GM21515 (cell line): ENCODE data around the gene SELP.

Source experiments
- ATAC-seq: cut with Tn5 transposase; IDR thresholded peaks from one replicate; pipeline ENCODE4 v1.9.1; 2021; ENCODE audit not compliant: unreplicated experiment

Gene SELP

GRCh38 chr1:169577981-169578738 lies 51.8 kb downstream of the SELP start:
- ATAC-seq: no peak

- no peak for ATAC-seq
Measured at GRCh38 chr1:169576935-169577331, 53.0 kb downstream of the SELP start.

GRCh38 chr1:169576241-169576934 lies 53.5 kb downstream of the SELP start:
- no peak for ATAC-seq

GRCh38 chr1:169574336-169574735 lies 55.6 kb downstream of the SELP start:
- no peak for ATAC-seq

GRCh38 chr1:169572187-169572586 lies 57.7 kb downstream of the SELP start:
- no peak for ATAC-seq

GRCh38 chr1:169571450-169571849 lies 58.5 kb downstream of the SELP start:
- ATAC-seq: no peak

GRCh38 chr1:169570172-169570574 lies 59.8 kb downstream of the SELP start:
- ATAC-seq: no peak

GRCh38 chr1:169568497-169568896 lies 61.4 kb downstream of the SELP start:
- no peak for ATAC-seq

- no peak for ATAC-seq
Measured at GRCh38 chr1:169565335-169566271, 64.3 kb downstream of the SELP start.

GRCh38 chr1:169563650-169564049 lies 66.3 kb downstream of the SELP start:
- ATAC-seq: no peak

- ATAC-seq: no peak
Measured at GRCh38 chr1:169563019-169563615, 66.8 kb downstream of the SELP start.

- no peak for ATAC-seq
Measured at GRCh38 chr1:169561692-169562091, 68.2 kb downstream of the SELP start.

- ATAC-seq: no peak
Measured at GRCh38 chr1:169557131-169557530, 72.8 kb downstream of the SELP start.

GRCh38 chr1:169550294-169550693 lies 79.6 kb downstream of the SELP start:
- ATAC-seq: no peak

- ATAC-seq: no peak
Measured at GRCh38 chr1:169548282-169548681, 81.6 kb downstream of the SELP start.

GRCh38 chr1:169546087-169546995 lies 83.6 kb downstream of the SELP start:
- peak; percentile 67 for ATAC-seq

- ATAC-seq: no peak
Measured at GRCh38 chr1:169545472-169545871, 84.5 kb downstream of the SELP start.

- ATAC-seq: no peak
Measured at GRCh38 chr1:169538998-169539871, 90.7 kb downstream of the SELP start.
